Esophagus squamous epithelium (tissue), 5 donors: ENCODE measurements around the gene SIX5. TPM values are rescaled to one million over a fixed set of nuclear protein-coding genes. Genes with fewer than 3 reads are reported as not detected.

Source experiments
- DNase-seq: peaks from one replicate; lab custom pipeline; 2025; lab: John Stamatoyannopoulos, UW
- H3K27ac ChIP-seq, 4 donors: fragments of 200-600 bp; sonication (generic); one replicate each; pipeline ENCODE4 v1.5.1; 2016 to 2019; ENCODE audit warnings: mild to moderate bottlenecking in 1 of 4
- H3K27me3 ChIP-seq, 4 donors: fragments of 200-600 bp; sonication (generic); 1 replicate in 3 of 4; 2 replicates in 1 of 4; pipeline versions ENCODE4 v1.5.1 to v1.6.0; 2017 to 2021; ENCODE audit warnings: antibody characterized with exemption in 1 of 4
- H3K36me3 ChIP-seq, 3 donors: fragments of 200-600 bp; sonication (generic); one replicate each; pipeline ENCODE4 v1.5.1; 2016 to 2019
- H3K4me1 ChIP-seq, 3 donors: fragments of 200-600 bp; sonication (generic); one replicate each; pipeline ENCODE4 v1.5.1; 2017 to 2019
- H3K4me3 ChIP-seq, 4 donors: fragments of 200-600 bp; sonication (generic); 1 replicate in 3 of 4; 2 replicates in 1 of 4; pipeline ENCODE4 v1.5.1; 2016 to 2019; ENCODE audit warnings: mild to moderate bottlenecking in 2 of 4, moderate library complexity in 1 of 4
- H3K9me3 ChIP-seq, 3 donors: fragments of 200-600 bp; sonication (generic); one replicate each; pipeline ENCODE4 v1.5.1; 2016 to 2019
- CTCF ChIP-seq, 6 experiments: fragments of 450-650 bp in 4 of 6; fragments of 200-600 bp in 2 of 6; sonication (generic) in 2 of 6; IDR thresholded peaks; one replicate each; pipeline ENCODE4 v1.5.1; 2016 to 2019; ENCODE audit warnings: antibody characterized with exemption in 6 of 6, mild to moderate bottlenecking in 4 of 6, moderate library complexity in 4 of 6
- POLR2A ChIP-seq, 4 donors: fragments of 450-650 bp; IDR thresholded peaks; one replicate each; pipeline ENCODE4 v1.6.1; 2017; ENCODE audit warnings: antibody characterized with exemption in 4 of 4, mild to moderate bottlenecking in 4 of 4, moderate library complexity in 3 of 4
- WGBS, 2 donors: methylation state at CpG; one replicate each; pipeline ENCODE4 v1.1.5; 2018; 5-methylcytosine and 5-hydroxymethylcytosine counted together
- intact Hi-C: fragments of 100-400 bp; cut with DNase I; formaldehyde crosslinking; loops from one replicate; pipeline ENCODE4 v1.15.0; 2022
- total RNA-seq, 4 donors: library from RNA; depleted of rRNA; stranded (reverse); fragments of >200 nt; gene quantifications; one replicate each; pipeline ENCODE4 v1.1.0, GENCODE V29; 2016
- donor health status: DM: yes; HTN: yes; CAD: no.

SIX5 gene
- total RNA-seq, 4 donors from 2014 or later, result 5.8 to 13.5 (median 10.1) TPM

GRCh38 chr19:45774765-45775164 lies 5.7 kb upstream of the SIX5 start:
- H3K27me3 ChIP-seq, result no peaks in the 10 kb centered on the region
- no peaks in the 10 kb centered on the region for H3K9me3 ChIP-seq
- no peak for DNase-seq
- peaks cover 14 to 53% (median 15%) of the 10 kb centered on the region in 3 donors for H3K36me3 ChIP-seq
- intact Hi-C loops, result no loop called here
- peaks cover 15 to 37% (median 21%) of the 10 kb centered on the region in 3 donors for H3K4me1 ChIP-seq
- H3K4me3 ChIP-seq, result no peak overlapping the region
- no peak for TF ChIP-seq POLR2A (IDR thresholded peaks at IDR 0.05)
- TF ChIP-seq CTCF (IDR thresholded peaks at IDR 0.05), result peak in 1 of 6 experiments; percentile 15
- WGBS, 2 donors, result 90 to 91% methylated on average over 7 to 9 of the region's 9 CpGs
- no peak overlapping the region for H3K27ac ChIP-seq

GRCh38 chr19:45773384-45773783 lies 4.3 kb upstream of the SIX5 start:
- Histone ChIP-seq H3K36me3 (peaks cover 14 to 50% (median 15%) of the 10 kb centered on the region in 3 donors), H3K4me3 (no peak overlapping the region), H3K27me3 (no peaks in the 10 kb centered on the region), H3K4me1 (peaks cover 5 to 25% (median 10%) of the 10 kb centered on the region in 3 donors), H3K27ac (no peak overlapping the region), H3K9me3 (no peaks in the 10 kb centered on the region)
- WGBS, 2 donors, result 34 to 40% methylated on average over 2 of the region's 2 CpGs
- DNase-seq, result no peak
- no peak for TF ChIP-seq POLR2A (IDR thresholded peaks at IDR 0.05)
- TF ChIP-seq CTCF (IDR thresholded peaks at IDR 0.05), result no peak
- intact Hi-C loops, result no loop called here

GRCh38 chr19:45772912-45773311 lies 3.9 kb upstream of the SIX5 start:
- intact Hi-C loops, result no loop called here
- DNase-seq, result no peak
- Histone ChIP-seq H3K4me1 (peaks cover 5 to 23% (median 9%) of the 10 kb centered on the region in 3 donors), H3K36me3 (peaks cover 14 to 46% (median 15%) of the 10 kb centered on the region in 3 donors), H3K27me3 (peaks cover 0 to under 1% (median 0%) of the 10 kb centered on the region in 4 donors), H3K27ac (no peak overlapping the region), H3K9me3 (no peaks in the 10 kb centered on the region), H3K4me3 (no peak overlapping the region)
- no peak for TF ChIP-seq CTCF (IDR thresholded peaks at IDR 0.05)
- no peak for TF ChIP-seq POLR2A (IDR thresholded peaks at IDR 0.05)
- WGBS, 2 donors, result 80% methylated on average over 1 of the region's 3 CpGs; no CpG with 5 or more reads in 1 of the 2 donors

- Histone ChIP-seq H3K4me3 (no peak overlapping the region), H3K36me3 (peaks cover 8 to 39% (median 10%) of the 10 kb centered on the region in 3 donors), H3K9me3 (no peaks in the 10 kb centered on the region), H3K27ac (peak overlapping the region in 2 of 4 donors; percentile 96 to 98), H3K4me1 (peaks cover 8 to 30% (median 9%) of the 10 kb centered on the region in 3 donors), H3K27me3 (peaks cover 0 to 2% (median 0%) of the 10 kb centered on the region in 4 donors)
- 69 to 75% methylated on average over 10 of the region's 14 CpGs for WGBS, 2 donors
- no peak for TF ChIP-seq POLR2A (IDR thresholded peaks at IDR 0.05)
- TF ChIP-seq CTCF (IDR thresholded peaks at IDR 0.05), result no peak
- intact Hi-C loops, result no loop called here
- no peak for DNase-seq
Observed at GRCh38 chr19:45772130-45772840, 3.2 kb upstream of the SIX5 start.

- TF ChIP-seq CTCF (IDR thresholded peaks at IDR 0.05), result no peak
- no peak for TF ChIP-seq POLR2A (IDR thresholded peaks at IDR 0.05)
- H3K4me3 ChIP-seq, result peak overlapping the region in 2 of 4 donors; percentile 76 to 79
- DNase-seq, result no peak
Observed at GRCh38 chr19:45771311-45771933, 2.4 kb upstream of the SIX5 start.

More at GRCh38 chr19:45771311-45771933, 2.4 kb upstream of the SIX5 start:
- peaks cover 17 to 38% (median 17%) of the 10 kb centered on the region in 3 donors for H3K4me1 ChIP-seq
- WGBS, 2 donors, result 68 to 70% methylated on average over 15 to 21 of the region's 46 CpGs
- H3K9me3 ChIP-seq, result no peaks in the 10 kb centered on the region
- peaks cover 0 to 31% (median 5%) of the 10 kb centered on the region in 3 donors for H3K36me3 ChIP-seq
- H3K27me3 ChIP-seq, result peaks cover 0 to 7% (median 0%) of the 10 kb centered on the region in 4 donors
- intact Hi-C loops, result no loop called here
- H3K27ac ChIP-seq, result peak overlapping the region; percentile 84 to 98 (median 96)
